Pancreas (tissue), 10 donors: ENCODE data around the gene RCHY1. TPM values are rescaled to one million over a fixed set of nuclear protein-coding genes. Genes with fewer than 3 reads are reported as not detected.
"Not testable (repeated sequence)": the region's sequence is repeated elsewhere in the genome, so short reads cannot be mapped to it uniquely, and the experiment has no call there.

Experiments used
- ATAC-seq, 4 donors: fragments of 200-7000 bp; cut with Tn5 transposase; one replicate each; pipeline versions ENCODE4 v1.8.0 to v1.9.1; 2020; ENCODE audit warnings: mild to moderate bottlenecking in 4 of 4, moderate library complexity in 4 of 4
- DNase-seq, 6 donors: peaks; one replicate each; pipeline ENCODE4 v3.0.0-alpha.2; 2020
- FAIRE-seq: peaks from 2 replicates; lab custom pipeline; 2012; peaks lifted over from hg19 to GRCh38; lab: Jason Lieb, UNC
- H3K27ac ChIP-seq, 4 donors: fragments of 200-600 bp; sonication (generic); 1 replicate in 3 of 4; 2 replicates in 1 of 4; pipeline versions ENCODE4 v1.5.0 to v1.8.0; 2020
- H3K27me3 ChIP-seq, 4 donors: fragments of 200-600 bp; one replicate each; pipeline ENCODE4 v1.8.0; 2021
- H3K36me3 ChIP-seq, 3 donors: fragments of 200-600 bp; sonication (generic) in 1 of 3; one replicate each; pipeline versions ENCODE4 v1.5.0 to v1.8.0; 2020 to 2021
- H3K4me1 ChIP-seq, 3 donors: fragments of 200-600 bp; one replicate each; pipeline ENCODE4 v1.8.0; 2021
- H3K4me3 ChIP-seq, 4 donors: fragments of 200-600 bp; sonication (generic) in 2 of 4; one replicate each; pipeline versions ENCODE4 v1.5.0 to v1.8.0; 2020 to 2021
- H3K9me3 ChIP-seq, 4 donors: fragments of 200-600 bp; one replicate each; pipeline ENCODE4 v1.8.0; 2021
- CTCF ChIP-seq, 4 donors: fragments of 200-600 bp; sonication (generic) in 3 of 4; IDR thresholded peaks; one replicate each; pipeline versions ENCODE4 v1.5.0 to v1.8.0; 2021; ENCODE audit warnings: antibody characterized with exemption in 4 of 4
- WGBS, 2 donors: extraction: QIAGEN DNeasy Blood & Tissue Kit; methylation state at CpG; one replicate each; pipeline ENCODE4 v1.1.7; 2013; 5-methylcytosine and 5-hydroxymethylcytosine counted together
- intact Hi-C, 3 donors: fragments of 100-400 bp; cut with DNase I; formaldehyde crosslinking; loops; one replicate each; pipeline versions ENCODE4 v1.11.1 to v1.14.2; 2022
- polyA plus RNA-seq, 2 donors: library from polyadenylated mRNA; stranded (reverse); fragments of 200-250 nt; gene quantifications; one replicate each; pipeline ENCODE4 v1.2.3, GENCODE V29; 2013
- total RNA-seq, 6 donors: library from RNA; stranded (reverse); fragmentation: NEBNext Ultra II Directional in 4 of 6; extraction: Animal tissue kit (Norgen Biotek cat#: 25700) in 4 of 6; gene quantifications; one replicate each; pipeline versions ENCODE4 v1.2.1 to v1.2.4, GENCODE V29; 2021 to 2023
- donor health status: healthy with polysubstance abuse.
- donor health status: DM: no; HTN: no; CAD: no; lungs with moderate emphysema.
- donor health status: DM: no; HTN: no; CAD: no.
- donor health status: control.
- donor health status: control.
- donor health status: Bipolar disorder and iron deficiency.
- donor health status: DM: yes; HTN: yes; CAD: no.
- donor health status: DM: no; HTN: no; CAD: no.
- donor health status: DM: no; HTN: no; CAD: no.
- donor health status: DM: yes; HTN: yes; CAD: no.

The RCHY1 gene
- total and polyA plus RNA-seq, 8 donors = 6.9 to 21.6 (median 15.2) TPM

DNA sequence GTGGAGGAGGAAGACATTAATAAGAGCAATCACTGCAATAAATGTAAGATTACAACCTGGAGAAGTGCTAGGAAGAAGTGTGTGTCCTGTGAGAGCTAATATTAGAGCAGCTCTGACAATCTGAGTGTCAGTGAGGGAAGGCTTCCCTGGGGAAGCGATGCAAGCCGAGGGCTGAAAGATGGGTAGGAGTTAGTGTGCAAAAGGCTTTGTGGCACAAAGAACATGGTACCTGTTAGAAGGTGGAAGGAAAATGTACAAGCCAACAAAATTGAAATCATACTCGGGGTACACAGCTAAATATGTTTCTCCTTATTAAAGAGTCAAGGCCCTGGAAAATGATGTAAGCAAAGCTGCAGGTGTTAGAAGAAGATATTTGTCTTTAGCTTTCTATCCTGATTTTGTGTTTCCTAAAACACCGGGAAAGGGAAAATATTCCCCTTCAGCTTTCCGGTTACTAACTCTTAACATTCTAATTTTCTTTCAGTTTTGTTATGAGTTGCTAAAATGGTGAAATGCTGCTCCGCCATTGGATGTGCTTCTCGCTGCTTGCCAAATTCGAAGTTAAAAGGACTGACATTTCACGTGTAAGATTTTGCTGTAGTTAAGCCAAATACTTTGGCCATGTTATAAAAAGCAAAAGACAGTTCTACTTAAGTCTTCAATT, 878 bp upstream of the RCHY1 start:
- no peaks in the 10 kb centered on the region for H3K9me3 ChIP-seq
- no peaks in the 10 kb centered on the region for H3K36me3 ChIP-seq
- peak in 1 of 4 donors; percentile 2 for ATAC-seq
- no peak for DNase-seq
- intact Hi-C loops = no loop called here
- no peaks in the 10 kb centered on the region for H3K27me3 ChIP-seq
- peak overlapping the region; percentile 47 to 73 (median 70) for H3K4me3 ChIP-seq
- FAIRE-seq = no peak
- 36 to 48% methylated on average over 9 of the region's 9 CpGs for WGBS, 2 donors
- peaks cover 14 to 38% (median 31%) of the 10 kb centered on the region in 3 donors for H3K4me1 ChIP-seq
- TF ChIP-seq CTCF (IDR thresholded peaks at IDR 0.05) = no peak
- H3K27ac ChIP-seq = peak overlapping the region; percentile 81 to 98 (median 96)

GRCh38 chr4:75513526-75514130, 575 bp downstream of the RCHY1 start:
- peak overlapping the region; percentile 47 to 73 (median 70) for H3K4me3 ChIP-seq
- no peak for FAIRE-seq
- H3K36me3 ChIP-seq = no peaks in the 10 kb centered on the region
- ATAC-seq = peak in 2 of 4 donors; percentile 1 to 2
- no peak for DNase-seq
- H3K4me1 ChIP-seq = peaks cover 14 to 41% (median 35%) of the 10 kb centered on the region in 3 donors
- no peak for TF ChIP-seq CTCF (IDR thresholded peaks at IDR 0.05)
- H3K27me3 ChIP-seq = no peaks in the 10 kb centered on the region
- H3K9me3 ChIP-seq = no peaks in the 10 kb centered on the region
- intact Hi-C loops = no loop called here
- 0 to 2% methylated on average over 12 of the region's 12 CpGs for WGBS, 2 donors
- peak overlapping the region; percentile 81 to 98 (median 96) for H3K27ac ChIP-seq

DNA sequence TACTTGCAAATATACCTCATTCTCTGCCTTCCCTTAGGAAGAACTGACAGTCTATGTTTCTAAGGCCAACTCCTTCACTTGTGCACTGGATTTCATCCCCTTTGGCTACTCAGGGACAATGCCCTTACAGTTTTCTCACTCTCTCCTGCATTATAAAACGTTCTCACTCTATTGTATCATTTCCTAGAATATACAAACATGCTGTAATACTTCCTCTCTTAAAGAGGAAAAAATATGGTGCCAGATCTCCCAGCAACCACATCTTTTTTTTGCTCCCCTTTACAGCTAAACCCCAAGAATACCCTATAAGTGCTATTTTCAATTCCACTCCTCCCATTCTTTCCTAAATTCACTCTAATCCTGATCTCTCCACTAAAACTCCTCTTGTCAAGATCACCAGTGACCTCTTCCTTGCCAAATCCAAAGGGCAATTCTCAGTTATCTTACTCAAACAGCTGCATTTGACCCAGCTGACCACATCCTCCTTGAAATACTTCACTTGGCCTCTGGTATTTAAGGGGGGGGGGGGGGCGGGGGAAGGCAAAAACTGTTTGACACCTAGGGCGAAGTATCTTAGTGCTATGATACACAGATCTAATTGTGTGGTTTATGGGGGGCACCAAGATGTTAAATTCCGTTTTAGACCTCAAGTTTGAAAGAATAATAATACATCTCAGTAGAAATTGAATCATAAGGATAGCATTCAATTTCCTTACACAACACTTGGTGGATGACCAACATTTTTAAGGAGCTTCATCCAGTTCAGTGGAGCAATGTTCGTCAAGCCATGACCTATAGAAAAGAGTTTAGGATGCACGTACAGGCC, 1.6 kb downstream of the RCHY1 start:
- peak overlapping the region in 3 of 4 donors; percentile 47 to 73 (median 72) for H3K4me3 ChIP-seq
- DNase-seq = no peak
- ATAC-seq = no peak
- H3K36me3 ChIP-seq = no peaks in the 10 kb centered on the region
- no peak for FAIRE-seq
- peaks cover 14 to 38% (median 35%) of the 10 kb centered on the region in 3 donors for H3K4me1 ChIP-seq
- H3K27me3 ChIP-seq = no peaks in the 10 kb centered on the region
- H3K9me3 ChIP-seq = no peaks in the 10 kb centered on the region
- intact Hi-C loops = no loop called here
- no peak for TF ChIP-seq CTCF (IDR thresholded peaks at IDR 0.05)
- H3K27ac ChIP-seq = peak overlapping the region in 2 of 4 donors; percentile 17 to 97
- WGBS, 2 donors = 42 to 52% methylated on average over 6 of the region's 6 CpGs

DNA sequence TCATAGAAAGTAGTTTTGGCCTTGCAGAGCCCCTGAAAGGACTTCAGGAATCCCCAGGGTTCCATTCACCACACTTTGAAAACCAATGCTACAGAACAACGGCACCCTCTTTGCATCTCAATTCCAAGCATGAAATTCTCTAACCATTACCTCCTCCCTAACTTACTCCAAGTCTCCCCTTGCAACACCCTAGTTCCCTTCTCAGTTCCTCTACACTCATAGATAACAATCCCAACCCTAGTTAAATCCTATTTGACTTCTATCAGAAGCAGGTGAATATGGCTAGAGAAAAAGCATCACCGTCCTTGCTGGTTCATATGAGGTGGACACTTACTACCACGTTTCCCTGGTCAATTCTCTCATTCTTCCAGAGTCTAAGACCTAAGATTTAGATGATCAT, 2.4 kb downstream of the RCHY1 start:
- intact Hi-C loops = no loop called here
- peak overlapping the region in 1 of 4 donors; percentile 73 for H3K4me3 ChIP-seq
- no peaks in the 10 kb centered on the region for H3K9me3 ChIP-seq
- H3K4me1 ChIP-seq = peaks cover 14 to 38% (median 35%) of the 10 kb centered on the region in 3 donors
- TF ChIP-seq CTCF (IDR thresholded peaks at IDR 0.05) = no peak
- no peaks in the 10 kb centered on the region for H3K36me3 ChIP-seq
- peak overlapping the region in 2 of 4 donors; percentile 17 to 29 for H3K27ac ChIP-seq
- no peak for FAIRE-seq
- no peak for ATAC-seq
- no peaks in the 10 kb centered on the region for H3K27me3 ChIP-seq
- no peak for DNase-seq
- WGBS, 2 donors = 67 to 69% methylated on average over 3 of the region's 3 CpGs

- H3K4me3 ChIP-seq, DNase-seq, H3K27me3 ChIP-seq, FAIRE-seq, ATAC-seq, H3K27ac ChIP-seq, H3K36me3 ChIP-seq, H3K9me3 ChIP-seq, intact Hi-C loops: not testable (repeated sequence)
- peaks cover 8 to 28% (median 27%) of the 10 kb centered on the region in 3 donors for H3K4me1 ChIP-seq
- 61 to 64% methylated on average over 4 of the region's 4 CpGs for WGBS, 2 donors
Measured at GRCh38 chr4:75509592-75509991, 4.6 kb downstream of the RCHY1 start.
